ENCODE results near the gene CHST8.

Gene CHST8

DNA sequence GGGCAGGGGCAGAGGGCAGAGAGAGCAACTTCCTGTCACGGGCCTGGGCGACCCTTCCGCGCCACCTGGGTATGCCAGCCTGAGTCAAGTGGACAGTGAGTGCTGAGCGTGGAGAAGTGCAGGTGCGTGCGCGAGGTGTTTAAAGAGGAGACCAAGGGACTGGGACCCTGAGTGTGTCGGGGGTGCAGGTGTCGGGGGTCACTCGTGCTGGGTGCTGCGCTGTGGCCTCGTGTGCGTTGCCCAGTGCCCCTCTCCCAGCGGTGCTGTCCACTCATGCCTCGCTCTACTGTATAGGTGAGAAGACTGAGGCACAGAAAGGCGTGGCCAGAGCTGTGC lies 156.0 kb downstream of the CHST8 start:
- Histone ChIP-seq H3K4me1 (ENCODE audit: insufficient read depth, low read length) (no peaks in the 10 kb centered on the region), H3K79me2 (ENCODE audit: insufficient read depth, low read length) (no peaks in the 10 kb centered on the region), H3K27me3 (ENCODE audit: insufficient read depth, low read length, poor library complexity) (no peaks in the 10 kb centered on the region), H3K4me2 (ENCODE audit: insufficient read depth, low read length) (no peak overlapping the region), H3K36me3 (ENCODE audit: insufficient read depth, low read length) (no peaks in the 10 kb centered on the region), H3K27ac (ENCODE audit: low read length) (no peak overlapping the region), H4K20me1 (ENCODE audit: insufficient read depth, low read length) (peaks cover 19% of the 10 kb centered on the region), H3K9ac (ENCODE audit: low read depth, low read length) (no peak overlapping the region), H3K9me3 (ENCODE audit: insufficient read depth, low read length, severe bottlenecking) (no peaks in the 10 kb centered on the region), H3K4me3 (ENCODE audit: low read depth in 1 of 2, low read length in 2 of 2) (no peak overlapping the region), H2AFZ (ENCODE audit: low read depth, low read length) (no peak overlapping the region)
- DNase-seq (no peak), ATAC-seq (ENCODE audit: insufficient read depth, low read depth) (no peak)
- TF ChIP-seq, protein P1, sequence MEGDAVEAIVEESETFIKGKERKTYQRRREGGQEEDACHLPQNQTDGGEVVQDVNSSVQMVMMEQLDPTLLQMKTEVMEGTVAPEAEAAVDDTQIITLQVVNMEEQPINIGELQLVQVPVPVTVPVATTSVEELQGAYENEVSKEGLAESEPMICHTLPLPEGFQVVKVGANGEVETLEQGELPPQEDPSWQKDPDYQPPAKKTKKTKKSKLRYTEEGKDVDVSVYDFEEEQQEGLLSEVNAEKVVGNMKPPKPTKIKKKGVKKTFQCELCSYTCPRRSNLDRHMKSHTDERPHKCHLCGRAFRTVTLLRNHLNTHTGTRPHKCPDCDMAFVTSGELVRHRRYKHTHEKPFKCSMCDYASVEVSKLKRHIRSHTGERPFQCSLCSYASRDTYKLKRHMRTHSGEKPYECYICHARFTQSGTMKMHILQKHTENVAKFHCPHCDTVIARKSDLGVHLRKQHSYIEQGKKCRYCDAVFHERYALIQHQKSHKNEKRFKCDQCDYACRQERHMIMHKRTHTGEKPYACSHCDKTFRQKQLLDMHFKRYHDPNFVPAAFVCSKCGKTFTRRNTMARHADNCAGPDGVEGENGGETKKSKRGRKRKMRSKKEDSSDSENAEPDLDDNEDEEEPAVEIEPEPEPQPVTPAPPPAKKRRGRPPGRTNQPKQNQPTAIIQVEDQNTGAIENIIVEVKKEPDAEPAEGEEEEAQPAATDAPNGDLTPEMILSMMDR (IDR thresholded peaks at IDR 0.05; ENCODE audit: borderline replicate concordance, extremely low read depth, low read length, poor library complexity, severe bottlenecking): no peak
- no peak for TF ChIP-seq EZH2 (IDR thresholded peaks at IDR 0.05; ENCODE audit: borderline replicate concordance, low read depth, low read length, severe bottlenecking)

DNA sequence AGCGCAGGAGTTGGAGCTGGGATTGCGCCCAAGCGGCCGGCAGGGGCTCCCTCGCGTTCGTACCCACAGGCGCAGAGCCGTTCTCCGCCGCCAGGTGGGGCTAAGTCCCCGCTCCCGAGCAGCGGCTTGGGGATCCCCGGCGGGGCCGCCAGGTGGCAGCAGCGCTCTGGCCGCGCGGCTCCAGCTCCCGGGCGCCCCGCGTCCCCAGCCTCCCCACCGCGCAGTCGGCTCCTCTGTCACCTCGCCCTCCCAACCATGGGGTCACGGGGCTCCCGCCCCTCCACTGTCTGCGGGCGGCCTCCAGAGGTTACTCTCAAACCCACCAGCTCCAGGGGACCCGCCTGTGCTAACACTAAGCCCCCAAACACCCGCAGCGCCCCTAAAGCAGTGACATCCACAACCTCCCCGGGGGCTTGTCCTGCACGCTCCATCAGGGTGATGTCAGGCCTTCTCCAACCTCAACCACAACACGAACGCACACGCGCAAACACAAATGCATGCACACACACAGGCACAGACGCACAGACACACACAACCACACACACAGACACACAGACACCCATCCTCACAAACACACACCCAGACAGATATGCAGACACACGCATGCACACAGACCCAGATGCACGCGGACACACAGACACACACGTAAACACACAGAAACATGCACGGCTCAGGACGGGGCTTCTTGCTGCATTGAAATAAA lies 156.5 kb downstream of the CHST8 start:
- no peak overlapping the region for H3K4me3 ChIP-seq (ENCODE audit: low read depth in 1 of 2, low read length in 2 of 2)
- no peak overlapping the region for H3K9ac ChIP-seq (ENCODE audit: low read depth, low read length)
- no peaks in the 10 kb centered on the region for H3K9me3 ChIP-seq (ENCODE audit: insufficient read depth, low read length, severe bottlenecking)
- peaks cover 19% of the 10 kb centered on the region for H4K20me1 ChIP-seq (ENCODE audit: insufficient read depth, low read length)
- H3K79me2 ChIP-seq (ENCODE audit: insufficient read depth, low read length): no peaks in the 10 kb centered on the region
- H3K4me1 ChIP-seq (ENCODE audit: insufficient read depth, low read length): no peaks in the 10 kb centered on the region
- H3K36me3 ChIP-seq (ENCODE audit: insufficient read depth, low read length): no peaks in the 10 kb centered on the region
- H2AFZ ChIP-seq (ENCODE audit: low read depth, low read length): peak overlapping the region; percentile 50
- ATAC-seq (ENCODE audit: insufficient read depth, low read depth): peak; percentile 93
- DNase-seq: peak; percentile 81
- H3K27me3 ChIP-seq (ENCODE audit: insufficient read depth, low read length, poor library complexity): no peaks in the 10 kb centered on the region
- TF ChIP-seq EZH2 (IDR thresholded peaks at IDR 0.05; ENCODE audit: borderline replicate concordance, low read depth, low read length, severe bottlenecking): no peak
- TF ChIP-seq, protein P1 (IDR thresholded peaks at IDR 0.05; ENCODE audit: borderline replicate concordance, extremely low read depth, low read length, poor library complexity, severe bottlenecking): peak; percentile 99
- no peak overlapping the region for H3K27ac ChIP-seq (ENCODE audit: low read length)
- H3K4me2 ChIP-seq (ENCODE audit: insufficient read depth, low read length): no peak overlapping the region

- Histone ChIP-seq H3K4me2 (ENCODE audit: insufficient read depth, low read length) (no peak overlapping the region), H3K79me2 (ENCODE audit: insufficient read depth, low read length) (no peaks in the 10 kb centered on the region), H3K9me3 (ENCODE audit: insufficient read depth, low read length, severe bottlenecking) (no peaks in the 10 kb centered on the region), H3K36me3 (ENCODE audit: insufficient read depth, low read length) (no peaks in the 10 kb centered on the region), H2AFZ (ENCODE audit: low read depth, low read length) (no peak overlapping the region), H3K27me3 (ENCODE audit: insufficient read depth, low read length, poor library complexity) (no peaks in the 10 kb centered on the region), H3K27ac (ENCODE audit: low read length) (no peak overlapping the region), H3K4me3 (ENCODE audit: low read depth in 1 of 2, low read length in 2 of 2) (no peak overlapping the region), H4K20me1 (ENCODE audit: insufficient read depth, low read length) (peaks cover 19% of the 10 kb centered on the region), H3K4me1 (ENCODE audit: insufficient read depth, low read length) (no peaks in the 10 kb centered on the region), H3K9ac (ENCODE audit: low read depth, low read length) (no peak overlapping the region)
- DNase-seq (no peak), ATAC-seq (ENCODE audit: insufficient read depth, low read depth) (no peak)
- TF ChIP-seq, protein P1 (IDR thresholded peaks at IDR 0.05; ENCODE audit: borderline replicate concordance, extremely low read depth, low read length, poor library complexity, severe bottlenecking): no peak
- TF ChIP-seq EZH2 (IDR thresholded peaks at IDR 0.05; ENCODE audit: borderline replicate concordance, low read depth, low read length, severe bottlenecking): no peak
These were observed 158.1 kb downstream of the CHST8 start for GRCh38 chr19:33779849-33780248.
